ENCODE data around the gene TIAM2. TPM values are rescaled to one million over a fixed set of nuclear protein-coding genes. Genes with fewer than 3 reads are reported as not detected.

Gene TIAM2
- total RNA-seq, 4 donors from 2014 or later = 25.7 to 77.1 (median 56.6) TPM

- intact Hi-C loops (cut with DNase I; ENCODE audit: low total_unique reads) = no loop called here
- Histone ChIP-seq H3K4me3 (no peak overlapping the region), H3K36me3 (no peaks in the 10 kb centered on the region), H3K9me3 (no peaks in the 10 kb centered on the region), H3K27me3 (no peaks in the 10 kb centered on the region), H3K4me1 (no peaks in the 10 kb centered on the region), H3K27ac (no peak overlapping the region)
- TF ChIP-seq POLR2A (IDR thresholded peaks at IDR 0.05) = no peak
- TF ChIP-seq, protein P1, sequence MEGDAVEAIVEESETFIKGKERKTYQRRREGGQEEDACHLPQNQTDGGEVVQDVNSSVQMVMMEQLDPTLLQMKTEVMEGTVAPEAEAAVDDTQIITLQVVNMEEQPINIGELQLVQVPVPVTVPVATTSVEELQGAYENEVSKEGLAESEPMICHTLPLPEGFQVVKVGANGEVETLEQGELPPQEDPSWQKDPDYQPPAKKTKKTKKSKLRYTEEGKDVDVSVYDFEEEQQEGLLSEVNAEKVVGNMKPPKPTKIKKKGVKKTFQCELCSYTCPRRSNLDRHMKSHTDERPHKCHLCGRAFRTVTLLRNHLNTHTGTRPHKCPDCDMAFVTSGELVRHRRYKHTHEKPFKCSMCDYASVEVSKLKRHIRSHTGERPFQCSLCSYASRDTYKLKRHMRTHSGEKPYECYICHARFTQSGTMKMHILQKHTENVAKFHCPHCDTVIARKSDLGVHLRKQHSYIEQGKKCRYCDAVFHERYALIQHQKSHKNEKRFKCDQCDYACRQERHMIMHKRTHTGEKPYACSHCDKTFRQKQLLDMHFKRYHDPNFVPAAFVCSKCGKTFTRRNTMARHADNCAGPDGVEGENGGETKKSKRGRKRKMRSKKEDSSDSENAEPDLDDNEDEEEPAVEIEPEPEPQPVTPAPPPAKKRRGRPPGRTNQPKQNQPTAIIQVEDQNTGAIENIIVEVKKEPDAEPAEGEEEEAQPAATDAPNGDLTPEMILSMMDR (IDR thresholded peaks at IDR 0.05) = no peak
- DNase-seq = no peak
These were observed 111.5 kb downstream of the TIAM2 start for GRCh38 chr6:155106456-155107115.

- TF ChIP-seq, protein P1 (IDR thresholded peaks at IDR 0.05) = no peak
- TF ChIP-seq POLR2A (IDR thresholded peaks at IDR 0.05) = no peak
- Histone ChIP-seq H3K27me3 (no peaks in the 10 kb centered on the region), H3K4me3 (no peak overlapping the region), H3K27ac (no peak overlapping the region), H3K4me1 (no peaks in the 10 kb centered on the region), H3K9me3 (no peaks in the 10 kb centered on the region), H3K36me3 (no peaks in the 10 kb centered on the region)
- DNase-seq = no peak
- intact Hi-C loops (cut with DNase I; ENCODE audit: low total_unique reads) = no loop called here
These were observed 112.4 kb downstream of the TIAM2 start for GRCh38 chr6:155107432-155108069.

DNA sequence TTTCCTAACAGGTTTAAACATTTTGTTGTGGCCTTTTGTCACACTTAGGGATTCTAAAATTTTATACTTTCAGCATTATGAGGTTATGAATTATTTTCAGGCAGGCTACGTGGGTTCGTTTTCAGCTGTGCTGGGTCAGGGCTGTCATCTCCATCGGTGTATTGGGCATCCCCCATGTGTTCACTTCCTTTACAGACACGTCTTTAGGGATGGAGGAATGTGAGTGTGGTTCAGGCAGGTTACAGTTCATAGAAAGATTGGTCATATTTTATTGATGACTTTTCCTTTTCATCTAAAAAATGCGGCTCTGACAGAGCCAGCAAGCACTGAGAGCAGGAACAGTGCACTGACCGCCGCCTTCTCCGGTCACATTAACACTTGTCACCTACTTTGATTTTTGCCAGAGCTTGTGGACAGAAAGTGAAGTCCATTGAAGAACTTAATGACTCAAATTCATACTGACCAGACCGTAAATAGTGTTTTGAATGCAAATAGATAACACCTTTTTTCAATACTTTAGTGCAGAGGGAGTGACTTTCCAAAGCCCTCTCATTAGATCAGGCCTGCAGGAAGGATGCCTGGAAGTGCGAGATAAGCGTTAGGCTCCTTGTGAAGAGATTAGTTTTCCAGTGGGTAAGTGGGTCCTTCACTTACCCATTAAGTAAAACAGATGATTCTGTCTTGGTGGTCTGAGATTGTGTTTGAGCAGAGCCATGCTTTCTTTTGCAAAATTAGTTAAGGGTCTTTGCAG, 113.1 kb downstream of the TIAM2 start:
- Histone ChIP-seq H3K9me3 (no peaks in the 10 kb centered on the region), H3K4me3 (no peak overlapping the region), H3K27ac (no peak overlapping the region), H3K4me1 (no peaks in the 10 kb centered on the region), H3K27me3 (no peaks in the 10 kb centered on the region), H3K36me3 (no peaks in the 10 kb centered on the region)
- TF ChIP-seq, protein P1 (IDR thresholded peaks at IDR 0.05) = no peak
- TF ChIP-seq POLR2A (IDR thresholded peaks at IDR 0.05) = no peak
- DNase-seq = no peak
- intact Hi-C loops (cut with DNase I; ENCODE audit: low total_unique reads) = no loop called here

DNA sequence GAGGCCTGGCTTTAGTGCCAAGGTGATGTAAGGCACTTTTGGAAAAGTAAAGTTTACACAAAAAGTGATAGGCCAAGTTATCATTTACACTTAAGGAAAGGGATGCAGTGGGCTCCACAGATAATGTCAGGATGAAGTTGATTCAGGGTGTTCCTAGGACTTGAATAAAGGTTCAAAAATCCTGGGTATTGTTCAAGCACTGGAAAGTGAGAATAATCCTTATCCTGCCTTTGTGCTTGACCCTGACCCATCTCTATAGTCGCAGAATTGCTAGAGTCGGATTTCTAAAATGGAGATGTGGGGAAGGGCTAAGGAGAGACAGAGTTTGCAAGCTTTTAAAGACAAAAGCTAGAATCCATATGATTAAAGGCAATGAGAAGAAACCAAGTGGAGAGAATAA, 115.6 kb downstream of the TIAM2 start:
- no peak overlapping the region for H3K27ac ChIP-seq
- no peaks in the 10 kb centered on the region for H3K9me3 ChIP-seq
- H3K4me1 ChIP-seq = no peaks in the 10 kb centered on the region
- H3K27me3 ChIP-seq = no peaks in the 10 kb centered on the region
- no peak for DNase-seq
- no peaks in the 10 kb centered on the region for H3K36me3 ChIP-seq
- intact Hi-C loops (cut with DNase I; ENCODE audit: low total_unique reads) = no loop called here
- no peak for TF ChIP-seq POLR2A (IDR thresholded peaks at IDR 0.05)
- TF ChIP-seq, protein P1 (IDR thresholded peaks at IDR 0.05) = no peak
- H3K4me3 ChIP-seq = no peak overlapping the region

DNA sequence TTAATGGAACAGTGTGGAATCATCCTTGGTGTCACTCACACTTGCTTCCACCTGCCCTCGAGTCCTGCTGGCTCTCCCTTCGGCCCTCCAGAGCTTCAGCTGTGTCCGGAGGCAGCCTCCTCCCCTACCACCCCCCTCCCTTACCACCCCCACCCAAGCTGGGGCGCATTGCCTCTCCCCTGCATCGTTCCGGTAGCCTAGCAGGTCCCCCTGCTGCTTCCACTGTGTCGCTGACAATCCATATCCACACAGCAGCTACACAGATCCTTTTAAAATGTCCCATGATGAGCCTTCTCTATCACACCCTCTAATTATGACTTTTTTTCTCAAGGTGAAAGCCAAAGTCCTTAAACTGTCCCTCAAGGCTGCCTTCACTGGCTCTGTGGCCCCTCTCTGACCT, 117.6 kb downstream of the TIAM2 start:
- H3K36me3 ChIP-seq = no peaks in the 10 kb centered on the region
- H3K27me3 ChIP-seq = no peaks in the 10 kb centered on the region
- no peak for DNase-seq
- H3K9me3 ChIP-seq = no peaks in the 10 kb centered on the region
- no peaks in the 10 kb centered on the region for H3K4me1 ChIP-seq
- H3K4me3 ChIP-seq = no peak overlapping the region
- intact Hi-C loops (cut with DNase I; ENCODE audit: low total_unique reads) = no loop called here
- TF ChIP-seq POLR2A (IDR thresholded peaks at IDR 0.05) = no peak
- TF ChIP-seq, protein P1 (IDR thresholded peaks at IDR 0.05) = no peak
- H3K27ac ChIP-seq = no peak overlapping the region

Measured in uterus (tissue), 4 donors.